ENCODE measurements around the gene SPOPL. TPM values are rescaled to one million over a fixed set of nuclear protein-coding genes. Genes with fewer than 3 reads are reported as not detected.
"Not testable (repeated sequence)": the region's sequence is repeated elsewhere in the genome, so short reads cannot be mapped to it uniquely, and the experiment has no call there.

The SPOPL gene
- total RNA-seq, result 10 to 100 TPM; 30.0 to 34.5 TPM

DNA sequence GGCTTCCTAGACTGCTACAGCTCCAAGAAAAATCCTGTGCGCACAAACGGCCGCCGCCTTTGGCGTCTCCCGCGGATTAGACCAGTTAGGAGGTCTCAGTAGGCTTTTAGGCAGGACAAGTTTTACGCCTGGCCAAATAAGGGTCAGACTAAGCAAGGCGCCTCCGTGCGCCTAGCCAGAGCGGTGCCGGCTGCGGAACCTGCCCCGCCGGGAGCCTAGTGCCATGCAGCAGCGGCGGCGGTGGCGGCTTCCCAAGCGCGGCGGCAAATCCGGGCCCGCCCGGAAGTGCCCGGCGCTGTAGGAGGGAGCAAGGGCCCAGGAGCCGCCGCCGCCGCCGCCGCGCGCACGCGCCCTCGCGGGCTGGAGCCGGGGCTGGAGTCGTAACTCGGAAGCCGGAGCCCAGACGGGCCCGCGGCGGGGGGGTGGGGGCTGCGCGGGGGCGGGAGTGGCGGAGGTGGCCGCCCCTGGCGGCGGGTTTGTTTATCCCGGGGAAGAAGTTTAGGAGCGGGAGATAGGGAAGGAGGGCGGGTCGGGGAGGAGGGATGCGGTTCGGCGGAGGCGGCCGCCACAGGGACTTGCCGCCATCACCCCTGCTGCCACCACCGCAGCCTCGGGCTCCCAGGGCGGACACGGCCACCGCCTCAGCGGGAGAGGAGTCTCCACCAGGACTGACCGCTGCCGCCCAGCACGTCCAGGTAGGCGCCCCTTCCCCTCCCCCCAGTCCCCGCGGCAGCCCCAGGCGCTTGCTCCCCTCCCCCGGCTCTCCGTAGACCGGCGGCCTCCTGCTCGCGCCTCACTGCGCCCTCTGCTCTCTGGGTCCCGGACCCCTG lies at the start of gene SPOPL:
TSS of gene SPOPL (plus strand) at position 346 of the 830 bp plus-strand sequence. CDS start 48,447 bp downstream, outside the sequence.
- Mint-ChIP-seq H3K27ac (peak within 1 kb of the TSS; percentile 94 to 98), H3K4me3 (peak within 1 kb of the TSS; percentile 100), H3K36me3 (peaks cover 11% of the 10 kb centered on the region), H3K27me3 (no peaks in the 10 kb centered on the region), H3K4me1 (ENCODE audit: low read depth in 2 of 2) (peaks cover 33 to 36% of the 10 kb centered on the region in 2 donors), H3K9me3 (no peaks in the 10 kb centered on the region)
- peak; percentile 94 to 97 for ATAC-seq
- peak; percentile 93 for DNase-seq (ENCODE audit: low spot score)

DNA sequence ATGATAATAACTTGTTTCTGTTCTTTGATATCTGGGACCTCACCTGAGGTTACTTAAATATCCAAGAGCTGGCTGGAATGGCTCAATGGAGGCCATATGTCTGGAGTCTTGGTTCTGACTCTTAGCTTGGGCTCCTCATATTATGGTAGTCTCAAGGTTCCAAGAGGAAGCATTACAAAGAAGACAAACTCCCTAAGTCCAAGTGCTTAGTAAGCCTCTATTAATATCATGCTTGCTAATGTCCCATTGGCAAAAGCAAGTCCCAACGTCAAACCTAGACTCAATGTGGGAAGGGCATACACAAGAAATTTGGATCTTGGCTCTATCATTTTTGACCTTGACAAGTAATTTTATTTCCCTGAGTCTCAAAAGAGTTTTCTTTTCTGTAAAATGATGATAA lies 49.2 kb upstream of the SPOPL start:
- Mint-ChIP-seq H3K27me3 (peaks cover 0 to 3% of the 10 kb centered on the region in 2 donors), H3K4me3 (no peak overlapping the region), H3K27ac (no peak overlapping the region), H3K36me3 (no peaks in the 10 kb centered on the region), H3K9me3 (peaks cover 5% of the 10 kb centered on the region), H3K4me1 (ENCODE audit: low read depth in 2 of 2) (no peaks in the 10 kb centered on the region)
- DNase-seq (ENCODE audit: low spot score) (no peak), ATAC-seq (no peak)

DNA sequence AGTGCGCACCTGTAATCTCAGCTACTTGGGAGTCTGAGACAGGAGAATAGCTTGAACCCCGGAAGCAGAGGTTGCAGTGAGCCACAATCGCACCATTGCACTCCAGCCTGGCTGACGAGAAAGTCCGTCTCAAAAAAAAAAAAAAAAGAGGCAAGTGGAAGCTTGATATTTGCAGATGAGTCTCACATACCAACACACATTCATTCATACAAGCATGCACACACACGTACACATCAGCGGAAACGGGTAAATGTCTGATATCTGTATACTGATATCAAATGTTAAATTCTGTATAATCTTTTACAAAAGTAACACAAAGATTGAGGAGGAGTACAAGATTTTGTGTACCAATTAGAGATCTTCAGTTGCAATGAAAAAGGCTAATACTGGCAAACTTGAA lies 47.8 kb upstream of the SPOPL start:
- Mint-ChIP-seq H3K4me1 (ENCODE audit: low read depth in 2 of 2) (no peaks in the 10 kb centered on the region), H3K4me3 (no peak overlapping the region), H3K27ac (no peak overlapping the region), H3K36me3 (peaks cover 2% of the 10 kb centered on the region), H3K9me3 (peaks cover 9% of the 10 kb centered on the region), H3K27me3 (peaks cover 0 to 3% of the 10 kb centered on the region in 2 donors)
- ATAC-seq, result no peak
- DNase-seq (ENCODE audit: low spot score), result no peak

- Mint-ChIP-seq H3K9me3 (peaks cover 14% of the 10 kb centered on the region), H3K4me1 (ENCODE audit: low read depth in 2 of 2) (no peaks in the 10 kb centered on the region), H3K27ac (no peak overlapping the region), H3K4me3 (no peak overlapping the region), H3K27me3 (peaks cover 0 to 3% of the 10 kb centered on the region in 2 donors), H3K36me3 (peaks cover 6% of the 10 kb centered on the region)
- ATAC-seq (no peak), DNase-seq (ENCODE audit: low spot score) (no peak)
Observed at GRCh38 chr2:138454761-138455160, 46.8 kb upstream of the SPOPL start.

- Mint-ChIP-seq H3K4me1 (ENCODE audit: low read depth in 2 of 2) (no peaks in the 10 kb centered on the region), H3K27ac (no peak overlapping the region), H3K4me3 (no peak overlapping the region), H3K9me3 (peaks cover 14% of the 10 kb centered on the region), H3K27me3 (peaks cover 0 to 3% of the 10 kb centered on the region in 2 donors), H3K36me3 (peaks cover 11% of the 10 kb centered on the region)
- no peak for DNase-seq (ENCODE audit: low spot score)
- no peak for ATAC-seq
Observed at GRCh38 chr2:138455275-138455674, 46.3 kb upstream of the SPOPL start.

DNA sequence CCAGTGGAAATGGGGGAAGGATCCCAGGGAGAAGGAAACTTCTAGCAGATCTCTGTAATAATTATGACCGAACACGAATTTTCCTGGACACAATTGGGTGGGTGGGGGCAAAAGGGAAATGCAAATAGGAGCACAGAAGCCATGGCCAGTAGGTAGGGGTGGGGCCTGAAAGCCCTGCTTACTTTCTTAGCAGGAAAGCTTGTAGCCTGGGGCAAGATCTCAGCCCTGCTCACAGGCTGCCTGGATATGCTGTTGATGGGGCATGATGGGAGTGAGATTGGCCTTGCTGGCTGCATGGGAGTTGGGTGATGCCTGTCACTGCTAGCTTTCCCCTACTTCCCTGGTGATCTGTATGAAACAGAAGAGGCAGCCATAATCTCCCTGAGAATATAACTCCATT lies 45.9 kb upstream of the SPOPL start:
- H3K4me1 Mint-ChIP-seq (ENCODE audit: low read depth in 2 of 2), result no peaks in the 10 kb centered on the region
- no peak for DNase-seq (ENCODE audit: low spot score)
- no peak overlapping the region for H3K4me3 Mint-ChIP-seq
- H3K36me3 Mint-ChIP-seq, result peaks cover 13% of the 10 kb centered on the region
- peaks cover 14% of the 10 kb centered on the region for H3K9me3 Mint-ChIP-seq
- peaks cover 0 to 3% of the 10 kb centered on the region in 2 donors for H3K27me3 Mint-ChIP-seq
- no peak overlapping the region for H3K27ac Mint-ChIP-seq
- no peak for ATAC-seq

DNA sequence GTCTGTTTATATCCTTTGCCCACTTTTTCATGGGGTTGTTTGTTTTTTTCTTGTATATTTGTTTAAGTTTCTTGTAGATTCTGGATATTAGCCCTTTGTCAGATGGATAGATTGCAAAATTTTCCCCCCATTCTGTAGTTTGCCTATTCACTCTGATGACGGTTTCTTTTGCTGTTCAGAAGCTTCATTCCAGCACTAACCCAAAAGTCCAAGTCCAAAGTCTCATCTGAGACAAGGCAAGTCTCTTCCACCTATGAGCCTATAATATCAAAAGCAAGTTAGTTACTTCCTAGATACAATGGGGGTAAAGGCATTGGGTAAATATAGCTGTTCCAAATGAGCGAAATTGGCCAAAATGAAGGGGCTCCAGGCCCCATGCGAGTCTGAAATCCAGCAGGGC lies 38.9 kb upstream of the SPOPL start:
- not testable (repeated sequence) for H3K4me1 Mint-ChIP-seq (ENCODE audit: low read depth in 2 of 2); H3K27ac Mint-ChIP-seq; H3K27me3 Mint-ChIP-seq; DNase-seq (ENCODE audit: low spot score); H3K9me3 Mint-ChIP-seq; ATAC-seq; H3K4me3 Mint-ChIP-seq
- peaks cover 23% of the 10 kb centered on the region for H3K36me3 Mint-ChIP-seq

GRCh38 chr2:138468617-138469016 lies 33.0 kb upstream of the SPOPL start:
- no peak overlapping the region for H3K4me3 Mint-ChIP-seq
- no peak for ATAC-seq
- H3K9me3 Mint-ChIP-seq, result no peaks in the 10 kb centered on the region
- no peak for DNase-seq (ENCODE audit: low spot score)
- H3K4me1 Mint-ChIP-seq (ENCODE audit: low read depth in 2 of 2), result no peaks in the 10 kb centered on the region
- H3K27me3 Mint-ChIP-seq, result no peaks in the 10 kb centered on the region
- H3K36me3 Mint-ChIP-seq, result peaks cover 4% of the 10 kb centered on the region
- no peak overlapping the region for H3K27ac Mint-ChIP-seq

- Mint-ChIP-seq H3K27me3 (no peaks in the 10 kb centered on the region), H3K4me1 (ENCODE audit: low read depth in 2 of 2) (no peaks in the 10 kb centered on the region), H3K4me3 (no peak overlapping the region), H3K27ac (no peak overlapping the region), H3K9me3 (no peaks in the 10 kb centered on the region), H3K36me3 (no peaks in the 10 kb centered on the region)
- ATAC-seq (no peak), DNase-seq (ENCODE audit: low spot score) (no peak)
Observed at GRCh38 chr2:138469411-138469810, 32.2 kb upstream of the SPOPL start.

DNA sequence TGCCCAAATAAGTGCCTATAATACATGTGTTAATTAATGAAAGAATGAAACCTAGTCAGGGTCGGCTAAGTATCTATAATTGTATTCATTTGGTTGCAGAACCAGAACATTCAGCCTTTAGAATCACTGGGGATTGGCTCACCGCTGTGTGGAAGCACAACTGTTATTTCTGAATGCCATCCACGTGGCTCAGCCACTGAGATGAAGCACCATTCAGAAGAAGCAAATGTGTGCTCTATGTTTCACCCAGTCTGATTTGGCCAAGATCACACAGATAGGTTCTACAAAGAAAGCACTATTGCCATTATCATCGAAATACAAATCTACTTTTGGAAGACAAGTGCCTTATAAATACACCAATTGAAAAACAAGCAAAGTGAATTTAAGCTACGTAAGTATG lies 30.6 kb upstream of the SPOPL start:
- Mint-ChIP-seq H3K4me3 (no peak overlapping the region), H3K36me3 (no peaks in the 10 kb centered on the region), H3K27me3 (no peaks in the 10 kb centered on the region), H3K27ac (no peak overlapping the region), H3K4me1 (ENCODE audit: low read depth in 2 of 2) (no peaks in the 10 kb centered on the region), H3K9me3 (no peaks in the 10 kb centered on the region)
- ATAC-seq, result no peak
- DNase-seq (ENCODE audit: low spot score), result no peak

GRCh38 chr2:138474100-138474825 lies 27.3 kb upstream of the SPOPL start:
- DNase-seq (ENCODE audit: low spot score) (no peak), ATAC-seq (no peak)
- no peaks in the 10 kb centered on the region for H3K4me1 Mint-ChIP-seq (ENCODE audit: low read depth in 2 of 2)
- H3K9me3 Mint-ChIP-seq, result no peaks in the 10 kb centered on the region
- no peak overlapping the region for H3K27ac Mint-ChIP-seq
- H3K27me3 Mint-ChIP-seq, result no peaks in the 10 kb centered on the region
- H3K4me3 Mint-ChIP-seq, result no peak overlapping the region
- H3K36me3 Mint-ChIP-seq, result no peaks in the 10 kb centered on the region

DNA sequence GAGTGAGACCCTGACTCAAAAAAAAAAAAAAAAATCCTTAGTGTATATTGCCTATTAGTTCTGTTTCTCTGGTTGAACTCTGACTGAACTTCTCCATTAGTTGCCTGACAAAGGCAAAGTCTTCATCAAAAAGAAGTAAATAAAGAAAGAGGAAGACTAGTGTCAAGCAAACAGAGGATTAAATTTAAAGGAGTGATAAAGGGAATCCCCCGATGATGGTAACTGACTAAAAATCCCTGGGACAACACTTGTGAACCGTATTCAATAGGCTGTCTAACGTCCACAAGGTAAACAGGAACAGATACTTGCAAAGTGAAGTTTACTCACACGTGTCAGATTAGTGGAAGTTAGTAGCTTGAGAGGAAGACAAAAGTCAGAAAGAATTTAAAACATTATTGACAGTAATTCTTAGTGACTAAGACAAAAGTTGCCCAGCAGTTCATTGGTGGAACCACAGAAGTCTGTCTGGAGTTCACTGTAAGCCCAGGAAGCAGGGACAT lies 26.2 kb upstream of the SPOPL start:
- no peak for ATAC-seq
- H3K4me1 Mint-ChIP-seq (ENCODE audit: low read depth in 2 of 2), result no peaks in the 10 kb centered on the region
- no peak for DNase-seq (ENCODE audit: low spot score)
- no peak overlapping the region for H3K27ac Mint-ChIP-seq
- no peaks in the 10 kb centered on the region for H3K9me3 Mint-ChIP-seq
- H3K27me3 Mint-ChIP-seq, result no peaks in the 10 kb centered on the region
- H3K36me3 Mint-ChIP-seq, result no peaks in the 10 kb centered on the region
- H3K4me3 Mint-ChIP-seq, result no peak overlapping the region

DNA sequence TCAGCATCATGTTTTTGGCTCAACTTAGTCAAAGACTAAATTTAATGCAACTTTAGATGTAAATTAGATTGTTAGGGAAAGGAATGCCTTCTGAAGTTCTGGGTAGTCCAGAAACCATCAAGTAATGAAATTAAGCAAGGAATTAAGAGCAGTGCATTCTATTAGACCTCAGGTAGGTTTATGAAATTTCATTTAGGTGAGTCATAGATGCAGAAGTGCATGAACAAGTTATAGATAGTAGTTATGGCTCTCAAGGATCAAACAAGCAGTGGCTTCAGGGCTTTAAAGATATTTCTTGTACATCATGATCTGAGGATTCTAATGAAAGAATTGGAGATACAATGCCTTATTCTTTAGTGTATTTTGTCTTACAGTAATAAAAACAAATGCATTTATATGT lies 25.4 kb upstream of the SPOPL start:
- DNase-seq (ENCODE audit: low spot score) (no peak), ATAC-seq (no peak)
- Mint-ChIP-seq H3K27me3 (no peaks in the 10 kb centered on the region), H3K4me3 (no peak overlapping the region), H3K27ac (no peak overlapping the region), H3K36me3 (no peaks in the 10 kb centered on the region), H3K4me1 (ENCODE audit: low read depth in 2 of 2) (no peaks in the 10 kb centered on the region), H3K9me3 (no peaks in the 10 kb centered on the region)

DNA sequence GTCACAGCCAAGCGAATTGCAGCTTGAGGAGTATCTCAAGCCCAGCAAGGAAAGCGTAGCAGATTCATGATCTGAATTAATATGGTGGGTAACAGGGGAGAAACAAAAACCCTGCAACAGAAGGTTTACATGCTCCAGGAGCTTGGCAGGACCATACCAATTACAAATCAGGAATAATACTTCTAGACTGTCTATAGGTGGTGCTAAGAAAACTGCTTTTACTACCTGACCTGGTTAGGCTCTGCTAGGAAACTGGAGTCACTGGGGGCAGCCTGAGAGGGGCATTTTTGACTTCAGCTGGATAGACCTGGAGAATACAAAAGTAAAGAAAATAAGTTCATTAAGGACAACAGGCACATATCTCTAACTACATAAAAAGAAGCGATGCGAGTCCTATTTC lies 24.6 kb upstream of the SPOPL start:
- Mint-ChIP-seq H3K4me1 (ENCODE audit: low read depth in 2 of 2) (no peaks in the 10 kb centered on the region), H3K27ac (no peak overlapping the region), H3K4me3 (no peak overlapping the region), H3K9me3 (no peaks in the 10 kb centered on the region), H3K27me3 (peaks cover 0 to 3% of the 10 kb centered on the region in 2 donors), H3K36me3 (no peaks in the 10 kb centered on the region)
- DNase-seq (ENCODE audit: low spot score) (no peak), ATAC-seq (no peak)
